DND-41 (cell line): ENCODE data around the gene XCL1.

Source experiments
- EZH2 ChIP-seq: IDR thresholded peaks from 3 replicates; pipeline ENCODE4 v1.6.1; 2012; ENCODE audit warnings: borderline replicate concordance, low read depth, mild to moderate bottlenecking, moderate library complexity, low read length, inconsistent platforms; ENCODE audit not compliant: severe bottlenecking
- TF ChIP-seq, protein P1 (sequence below): IDR thresholded peaks from 2 replicates; pipeline ENCODE4 v1.5.1; 2012; ENCODE audit warnings: borderline replicate concordance, low read length, moderate library complexity, mild to moderate bottlenecking; ENCODE audit not compliant: poor library complexity, severe bottlenecking; ENCODE audit errors: extremely low read depth

- TF ChIP-seq, protein P1, sequence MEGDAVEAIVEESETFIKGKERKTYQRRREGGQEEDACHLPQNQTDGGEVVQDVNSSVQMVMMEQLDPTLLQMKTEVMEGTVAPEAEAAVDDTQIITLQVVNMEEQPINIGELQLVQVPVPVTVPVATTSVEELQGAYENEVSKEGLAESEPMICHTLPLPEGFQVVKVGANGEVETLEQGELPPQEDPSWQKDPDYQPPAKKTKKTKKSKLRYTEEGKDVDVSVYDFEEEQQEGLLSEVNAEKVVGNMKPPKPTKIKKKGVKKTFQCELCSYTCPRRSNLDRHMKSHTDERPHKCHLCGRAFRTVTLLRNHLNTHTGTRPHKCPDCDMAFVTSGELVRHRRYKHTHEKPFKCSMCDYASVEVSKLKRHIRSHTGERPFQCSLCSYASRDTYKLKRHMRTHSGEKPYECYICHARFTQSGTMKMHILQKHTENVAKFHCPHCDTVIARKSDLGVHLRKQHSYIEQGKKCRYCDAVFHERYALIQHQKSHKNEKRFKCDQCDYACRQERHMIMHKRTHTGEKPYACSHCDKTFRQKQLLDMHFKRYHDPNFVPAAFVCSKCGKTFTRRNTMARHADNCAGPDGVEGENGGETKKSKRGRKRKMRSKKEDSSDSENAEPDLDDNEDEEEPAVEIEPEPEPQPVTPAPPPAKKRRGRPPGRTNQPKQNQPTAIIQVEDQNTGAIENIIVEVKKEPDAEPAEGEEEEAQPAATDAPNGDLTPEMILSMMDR, result no peak
- no peak for TF ChIP-seq EZH2
These were observed 21.7 kb downstream of the XCL1 start for GRCh38 chr1:168598125-168598524.
